Measurements from ENCODE around the gene WDR7.

GRCh38 chr18:56647951-56648893, 2.9 kb upstream of the WDR7 start:
- TF ChIP-seq CTCF (conservative IDR thresholded peaks at IDR 0.05; ENCODE audit: low read depth in 2 of 2) (no peak), POLR2AphosphoS5 (IDR thresholded peaks at IDR 0.05; ENCODE audit: low read depth) (no peak), EZH2 (IDR thresholded peaks at IDR 0.05; ENCODE audit: low read depth, unreplicated experiment) (no peak), EZH2phosphoT487 (IDR thresholded peaks at IDR 0.05; ENCODE audit: unreplicated experiment) (no peak), CREB1 (CRISPR knock-in tag; IDR thresholded peaks at IDR 0.05; ENCODE audit: low read depth) (no peak), STAT1 (IDR thresholded peaks at IDR 0.05; ENCODE audit: unreplicated experiment) (no peak), JUNB (IDR thresholded peaks at IDR 0.05; ENCODE audit: unreplicated experiment) (no peak), REST (IDR thresholded peaks at IDR 0.05; ENCODE audit: unreplicated experiment) (no peak), NANOG (IDR thresholded peaks at IDR 0.05; ENCODE audit: borderline replicate concordance) (no peak), ZNF331 (CRISPR knock-in tag; IDR thresholded peaks at IDR 0.05; ENCODE audit: low read depth) (no peak)
